Stimulated activated CD4-positive, alpha-beta T cell treated with anti-CD3 and anti-CD28 coated beads, Interleukin-15, amount 100 ng/mL, for 1 hour (primary cell): ENCODE measurements around the gene DTX1.
"Not testable (repeated sequence)": the region's sequence is repeated elsewhere in the genome, so short reads cannot be mapped to it uniquely, and the experiment has no call there.

ENCODE experiments used
- DNase-seq, 2 donors: peaks; one replicate each; pipeline ENCODE4 v3.0.0-alpha.2; 2020; ENCODE audit warnings: low read depth in 1 of 2, low spot score in 1 of 2

Gene DTX1

GRCh38 chr12:113112043-113112899 is 55.7 kb downstream of the DTX1 start:
- no peak for DNase-seq

GRCh38 chr12:113113397-113113796 is 56.9 kb downstream of the DTX1 start:
- no peak for DNase-seq

- no peak for DNase-seq
Observed at GRCh38 chr12:113114447-113115178, 58.1 kb downstream of the DTX1 start.

GRCh38 chr12:113115455-113116126 is 59.1 kb downstream of the DTX1 start:
- DNase-seq: no peak

- no peak for DNase-seq
Observed at GRCh38 chr12:113116875-113117274, 60.3 kb downstream of the DTX1 start.

- DNase-seq: not testable (repeated sequence)
Observed at GRCh38 chr12:113117684-113118083, 61.2 kb downstream of the DTX1 start.

GRCh38 chr12:113118142-113118541 is 61.6 kb downstream of the DTX1 start:
- DNase-seq: no peak

- DNase-seq: no peak
Observed at GRCh38 chr12:113119980-113120669, 63.6 kb downstream of the DTX1 start.

GRCh38 chr12:113120670-113121370 is 64.3 kb downstream of the DTX1 start:
- DNase-seq: no peak

- DNase-seq: no peak
Observed at GRCh38 chr12:113127791-113128199, 71.3 kb downstream of the DTX1 start.

- DNase-seq: no peak
Observed at GRCh38 chr12:113128802-113129663, 72.5 kb downstream of the DTX1 start.

- DNase-seq: no peak
Observed at GRCh38 chr12:113129664-113130456, 73.3 kb downstream of the DTX1 start.

GRCh38 chr12:113130457-113131135 is 74.1 kb downstream of the DTX1 start:
- no peak for DNase-seq

- no peak for DNase-seq
Observed at GRCh38 chr12:113131556-113131955, 75.0 kb downstream of the DTX1 start.

- DNase-seq: no peak
Observed at GRCh38 chr12:113133036-113133435, 76.5 kb downstream of the DTX1 start.

GRCh38 chr12:113133666-113134065 is 77.1 kb downstream of the DTX1 start:
- no peak for DNase-seq

GRCh38 chr12:113134071-113134470 is 77.5 kb downstream of the DTX1 start:
- DNase-seq: no peak

- DNase-seq: no peak
Observed at GRCh38 chr12:113134521-113134951, 78.0 kb downstream of the DTX1 start.
